ENCODE measurements around the gene LRRK1.

LRRK1 gene

GRCh38 chr15:101008158-101009139 lies 89.3 kb downstream of the LRRK1 start:
- DNase-seq (ENCODE audit: low read depth in 2 of 2): peak in 1 of 2 experiments; percentile 37

- no peak for DNase-seq (ENCODE audit: low read depth in 2 of 2)
Measured at GRCh38 chr15:101009176-101009575, 90.0 kb downstream of the LRRK1 start.

GRCh38 chr15:101010781-101011180 lies 91.6 kb downstream of the LRRK1 start:
- DNase-seq (ENCODE audit: low read depth in 2 of 2): no peak

GRCh38 chr15:101012326-101013200 lies 93.4 kb downstream of the LRRK1 start:
- DNase-seq (ENCODE audit: low read depth in 2 of 2): no peak

- no peak for DNase-seq (ENCODE audit: low read depth in 2 of 2)
Measured at GRCh38 chr15:101013201-101013550, 94.0 kb downstream of the LRRK1 start.

GRCh38 chr15:101013769-101014675 lies 94.9 kb downstream of the LRRK1 start:
- no peak for DNase-seq (ENCODE audit: low read depth in 2 of 2)

GRCh38 chr15:101014921-101015841 lies 96.0 kb downstream of the LRRK1 start:
- DNase-seq (ENCODE audit: low read depth in 2 of 2): no peak

- no peak for DNase-seq (ENCODE audit: low read depth in 2 of 2)
Measured at GRCh38 chr15:101016581-101016980, 97.4 kb downstream of the LRRK1 start.

- no peak for DNase-seq (ENCODE audit: low read depth in 2 of 2)
Measured at GRCh38 chr15:101017093-101017754, 98.1 kb downstream of the LRRK1 start.

- DNase-seq (ENCODE audit: low read depth in 2 of 2): no peak
Measured at GRCh38 chr15:101018016-101018415, 98.9 kb downstream of the LRRK1 start.

- no peak for DNase-seq (ENCODE audit: low read depth in 2 of 2)
Measured at GRCh38 chr15:101018450-101018849, 99.3 kb downstream of the LRRK1 start.

- DNase-seq (ENCODE audit: low read depth in 2 of 2): no peak
Measured at GRCh38 chr15:101019366-101019896, 100.3 kb downstream of the LRRK1 start.

GRCh38 chr15:101020451-101020850 lies 101.3 kb downstream of the LRRK1 start:
- DNase-seq (ENCODE audit: low read depth in 2 of 2): no peak

GRCh38 chr15:101020945-101021344 lies 101.8 kb downstream of the LRRK1 start:
- no peak for DNase-seq (ENCODE audit: low read depth in 2 of 2)

GRCh38 chr15:101022306-101022705 lies 103.1 kb downstream of the LRRK1 start:
- no peak for DNase-seq (ENCODE audit: low read depth in 2 of 2)

GRCh38 chr15:101022876-101023275 lies 103.7 kb downstream of the LRRK1 start:
- no peak for DNase-seq (ENCODE audit: low read depth in 2 of 2)

GRCh38 chr15:101023501-101024072 lies 104.4 kb downstream of the LRRK1 start:
- DNase-seq (ENCODE audit: low read depth in 2 of 2): no peak

- DNase-seq (ENCODE audit: low read depth in 2 of 2): no peak
Measured at GRCh38 chr15:101024073-101024695, 105.0 kb downstream of the LRRK1 start.
